HG02678 (cell line): ENCODE data around the gene SEC23IP.
A peak's percentile ranks its signal among the peaks of the same experiment; 100 is the strongest.
"Not testable (repeated sequence)": the region's sequence is repeated elsewhere in the genome, so short reads cannot be mapped to it uniquely, and the experiment has no call there.

ENCODE experiments used
- ATAC-seq: cut with Tn5 transposase; IDR thresholded peaks from one replicate; pipeline ENCODE4 v1.9.1; 2021; ENCODE audit warnings: mild to moderate bottlenecking, moderate library complexity; ENCODE audit not compliant: unreplicated experiment

Gene SEC23IP

DNA sequence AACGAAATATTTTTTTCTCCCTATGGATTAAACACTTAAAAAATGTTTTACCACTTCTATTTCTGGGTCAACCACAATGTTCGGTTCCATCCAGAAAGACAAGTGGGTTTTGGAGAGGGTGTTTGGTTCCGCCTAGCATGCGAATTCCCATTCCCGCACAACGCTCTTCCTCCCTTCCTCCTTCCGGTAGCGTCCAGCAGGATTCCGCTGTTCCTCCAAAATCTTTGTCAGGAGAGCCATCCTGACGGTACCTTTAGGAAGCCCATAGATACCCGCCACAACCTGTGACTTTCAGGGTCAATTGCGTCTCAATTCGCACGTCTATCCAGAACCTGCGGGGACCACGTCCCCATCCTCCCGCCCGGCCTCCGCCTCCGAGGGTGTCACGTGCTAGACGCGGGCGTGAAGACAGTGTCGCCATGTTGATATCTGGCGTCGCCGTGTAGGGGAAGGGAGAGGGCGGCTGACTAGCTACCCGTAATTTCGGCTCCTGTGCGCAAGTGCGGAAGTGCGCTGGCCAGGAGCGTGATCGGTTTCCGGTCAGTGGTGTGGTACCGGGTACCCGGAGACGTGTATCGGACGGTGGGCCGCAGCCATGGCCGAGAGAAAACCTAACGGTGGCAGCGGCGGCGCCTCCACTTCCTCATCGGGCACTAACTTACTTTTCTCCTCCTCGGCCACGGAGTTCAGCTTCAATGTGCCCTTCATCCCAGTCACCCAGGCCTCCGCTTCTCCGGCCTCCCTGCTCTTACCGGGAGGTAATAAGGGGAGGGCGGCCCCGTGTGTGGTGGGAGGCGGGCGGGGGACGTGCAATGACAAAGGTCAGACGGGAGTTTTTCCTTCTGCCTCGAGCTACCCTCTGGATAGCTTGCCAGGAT lies at the start of gene SEC23IP:
TSS of gene SEC23IP (plus strand) at position 543 of the 878 bp plus-strand sequence. CDS start at position 596, 53 bp downstream.
- ATAC-seq: peak; percentile 99

DNA sequence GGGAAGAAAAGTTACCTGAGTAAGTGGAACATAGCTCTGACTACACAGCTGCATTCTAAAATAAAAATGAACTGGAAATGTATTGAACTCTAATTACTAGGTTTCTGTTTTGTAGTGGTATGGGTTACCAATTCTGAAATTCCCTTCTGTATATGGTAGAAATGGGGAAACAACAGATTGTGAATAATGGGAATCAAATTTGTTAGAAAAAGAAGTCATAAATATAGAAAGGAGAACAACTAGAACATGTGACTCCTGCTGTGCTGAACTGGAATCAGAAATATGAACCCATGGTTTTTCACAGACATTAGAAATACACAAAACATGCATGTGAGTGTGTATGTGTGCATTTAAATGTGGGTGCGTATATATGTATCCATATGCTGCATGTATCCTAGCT lies 46.9 kb upstream of the SEC23IP start:
- no peak for ATAC-seq

DNA sequence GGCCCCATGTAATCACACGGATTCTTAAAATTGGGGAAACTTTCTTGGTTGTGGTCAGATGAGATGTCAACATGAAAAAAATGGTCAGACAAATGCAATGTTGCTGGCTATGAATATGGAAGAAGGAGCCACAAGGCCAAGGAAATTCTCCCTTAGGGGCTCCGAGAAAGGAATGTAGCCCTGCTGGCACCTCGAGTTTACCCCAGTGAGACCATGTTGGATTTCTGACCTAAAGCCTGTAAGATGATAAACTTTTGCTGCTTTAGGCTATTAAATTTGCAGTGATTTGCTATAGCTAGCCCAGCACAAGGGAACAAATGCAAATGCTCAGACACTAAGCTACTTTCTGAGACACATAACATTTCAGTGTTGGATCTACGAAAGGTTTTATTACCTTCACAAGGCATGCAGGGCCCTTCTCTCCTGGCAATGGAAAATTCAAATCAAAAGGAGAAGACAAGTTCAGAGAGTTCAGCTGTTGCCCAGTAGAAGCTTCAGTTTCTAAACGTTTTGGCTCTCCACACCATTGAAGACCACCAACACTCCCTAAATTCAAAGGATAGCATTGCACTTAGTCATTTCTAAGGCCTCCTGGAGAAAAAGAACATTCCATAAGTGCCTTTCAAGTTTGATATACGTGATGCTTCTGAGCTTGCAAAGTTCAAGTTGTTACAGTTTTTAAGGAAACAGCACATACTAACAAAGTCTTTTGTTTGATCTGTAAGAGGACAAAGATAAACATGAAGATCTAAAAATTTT lies 43.3 kb upstream of the SEC23IP start:
- no peak for ATAC-seq

GRCh38 chr10:119849944-119850343 lies 42.6 kb upstream of the SEC23IP start:
- ATAC-seq: no peak

GRCh38 chr10:119852277-119852676 lies 40.3 kb upstream of the SEC23IP start:
- ATAC-seq: no peak

DNA sequence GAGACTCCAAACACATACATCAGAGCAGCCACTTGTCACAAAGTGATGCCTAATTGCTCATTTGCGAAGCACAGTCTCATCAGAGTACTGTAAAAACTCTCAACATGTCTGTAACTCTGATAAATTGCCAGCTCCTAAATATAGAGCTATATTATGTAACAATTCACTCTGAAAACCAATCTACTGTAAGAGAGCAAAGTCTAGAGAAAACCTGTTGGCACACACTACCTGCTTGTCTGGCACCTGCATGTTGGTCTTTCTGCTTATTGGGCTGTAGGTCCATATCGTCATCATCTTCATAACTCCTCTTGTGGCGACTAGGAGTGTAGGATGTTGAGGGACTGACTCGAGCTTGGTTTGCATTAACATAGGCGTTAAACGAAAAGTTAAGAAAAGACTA lies 39.7 kb upstream of the SEC23IP start:
- no peak for ATAC-seq

DNA sequence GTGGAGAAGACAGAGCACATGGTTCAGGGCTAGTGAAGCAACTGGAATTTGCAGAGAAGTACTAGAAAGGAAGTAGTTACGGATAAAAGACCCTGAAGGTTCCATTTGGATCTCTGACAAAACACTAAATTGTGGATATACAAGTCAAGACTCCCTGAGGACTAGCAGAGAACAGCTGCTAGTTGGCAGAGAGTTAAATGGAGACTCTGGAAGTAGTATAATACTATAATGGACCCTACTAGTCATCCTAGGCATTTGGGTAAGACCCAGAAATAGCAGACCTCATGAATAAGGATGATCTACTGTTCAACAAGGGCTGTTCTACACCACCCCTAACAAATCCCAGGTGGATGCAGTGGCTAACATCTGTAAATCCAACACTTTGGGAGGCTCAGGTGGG lies 39.0 kb upstream of the SEC23IP start:
- ATAC-seq: no peak

GRCh38 chr10:119858063-119858462 lies 34.5 kb upstream of the SEC23IP start:
- ATAC-seq: no peak

DNA sequence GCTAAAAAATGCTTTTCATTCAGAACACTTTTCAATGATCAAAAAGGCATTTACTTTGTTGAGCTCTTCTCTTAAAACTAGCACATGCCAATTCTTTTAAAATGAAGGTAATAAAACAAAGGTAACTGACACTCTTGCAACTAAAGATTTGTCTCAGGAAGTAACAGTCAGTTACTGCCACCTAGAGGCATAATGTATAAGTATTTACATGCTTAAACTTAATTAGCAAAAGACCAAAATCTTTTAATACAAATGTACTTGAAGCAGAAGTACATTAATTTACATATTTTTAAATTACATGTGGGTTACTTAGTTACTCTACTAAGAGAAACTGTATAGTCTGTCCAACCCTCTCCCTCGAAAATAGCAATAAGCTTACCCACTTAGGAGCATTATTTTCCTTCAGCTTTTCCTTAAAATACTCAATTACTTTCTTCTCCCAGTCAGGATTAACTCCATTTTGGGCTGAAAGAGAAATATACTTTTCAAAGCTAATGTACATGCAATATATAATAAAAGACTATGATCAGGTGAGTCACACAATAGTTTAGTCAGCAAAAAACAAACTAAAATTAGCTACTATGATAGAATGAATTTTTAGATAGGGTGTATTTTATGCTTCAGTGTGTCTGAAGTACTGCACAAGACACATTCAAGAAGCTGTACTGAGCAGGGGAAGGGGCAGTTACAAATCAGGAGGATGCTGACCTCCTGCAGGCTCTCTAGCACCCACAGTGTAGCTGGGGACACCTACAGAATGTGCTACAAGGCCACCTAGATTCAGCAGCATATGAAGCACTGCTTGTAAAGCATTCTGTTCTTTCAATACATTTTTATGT lies 32.9 kb upstream of the SEC23IP start:
- ATAC-seq: no peak

- ATAC-seq: no peak
These were observed 31.5 kb upstream of the SEC23IP start for GRCh38 chr10:119860866-119861607.

DNA sequence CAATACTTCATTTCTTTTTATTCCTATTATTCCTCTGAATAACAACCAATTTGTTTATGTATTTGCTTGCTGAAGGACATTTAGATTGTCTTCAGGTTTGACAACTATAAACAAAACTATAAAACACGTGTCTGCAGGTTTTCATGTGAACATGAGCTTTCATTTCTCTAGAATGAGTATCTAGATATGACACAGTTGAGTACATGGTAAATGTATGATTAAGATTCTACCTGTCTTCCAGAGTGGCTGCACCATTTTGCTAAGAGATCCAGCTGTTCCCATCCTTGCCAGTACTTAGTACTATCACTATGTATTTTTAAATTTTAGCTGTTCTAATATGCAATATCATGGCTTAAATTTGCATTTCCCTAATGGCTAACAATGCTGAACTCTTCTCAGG lies 30.0 kb upstream of the SEC23IP start:
- ATAC-seq: no peak

- ATAC-seq: no peak
These were observed 28.5 kb upstream of the SEC23IP start for GRCh38 chr10:119863951-119864565.

GRCh38 chr10:119865699-119866240 lies 26.8 kb upstream of the SEC23IP start:
- ATAC-seq: no peak

GRCh38 chr10:119867317-119867716 lies 25.2 kb upstream of the SEC23IP start:
- no peak for ATAC-seq

GRCh38 chr10:119869398-119869797 lies 23.1 kb upstream of the SEC23IP start:
- not testable (repeated sequence) for ATAC-seq

GRCh38 chr10:119871881-119872609 lies 20.5 kb upstream of the SEC23IP start:
- peak; percentile 34 for ATAC-seq

DNA sequence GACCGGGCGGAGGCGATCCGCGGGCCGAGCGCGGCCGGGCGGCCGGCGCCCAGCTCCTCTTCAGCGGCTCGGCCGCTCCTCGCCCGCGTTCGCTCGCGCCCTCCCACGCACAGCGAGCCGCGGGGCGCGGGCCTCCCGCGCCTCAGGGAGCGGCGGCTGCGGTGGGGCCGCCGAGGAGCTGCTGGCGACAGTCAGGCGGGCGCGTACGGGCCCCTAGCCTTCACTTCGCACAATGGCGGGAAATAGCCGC lies 20.0 kb upstream of the SEC23IP start, which contains the start of gene MCMBP:
TSS of gene MCMBP (minus strand) at position 234 of the 250 bp plus-strand sequence. CDS start 259 bp downstream, outside the sequence.
- peak; percentile 22 for ATAC-seq

DNA sequence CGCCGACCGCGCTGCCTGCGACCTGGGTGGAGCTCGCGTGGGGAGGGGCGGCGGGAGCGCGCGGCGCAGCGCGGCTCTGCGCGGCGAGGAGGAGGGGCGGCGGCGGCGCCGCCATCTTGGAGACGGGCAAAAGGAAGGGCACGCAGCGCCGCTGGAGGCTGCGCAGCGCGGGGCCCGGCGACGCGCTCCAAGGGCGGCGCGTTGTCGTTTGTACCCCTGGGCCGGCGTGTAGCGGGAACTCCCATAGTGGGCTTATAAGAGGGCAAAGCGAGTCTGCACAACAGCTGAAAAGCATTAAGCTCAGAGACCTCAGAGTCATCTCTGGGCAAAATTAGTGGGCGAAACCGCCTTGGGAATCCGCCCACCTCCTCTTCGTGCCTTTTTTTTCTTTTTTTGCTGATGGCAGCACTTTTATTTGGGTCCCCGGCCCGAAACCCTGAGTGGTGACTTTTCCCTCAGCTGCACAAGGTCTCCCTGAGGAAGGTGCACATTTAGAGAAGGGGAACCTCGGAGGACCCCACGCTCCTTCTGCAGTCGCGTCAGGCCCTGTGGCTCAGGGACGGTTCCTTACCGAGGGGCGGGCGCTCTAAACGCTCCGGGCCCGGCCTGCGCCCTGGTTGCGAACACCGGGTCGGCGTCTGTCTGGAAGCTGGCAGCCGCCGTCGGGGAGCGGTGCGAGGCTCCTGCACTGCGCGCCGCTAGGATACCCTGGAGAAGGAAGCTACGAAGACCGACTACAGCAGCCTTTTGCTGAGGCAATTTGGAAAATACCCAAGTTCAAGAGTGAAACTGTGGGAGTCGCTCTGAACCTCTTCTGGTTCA lies 19.5 kb upstream of the SEC23IP start:
- peak; percentile 87 for ATAC-seq
